CD4-positive, alpha-beta T cell treated with Interleukin-6 at 100 ng/mL for 8 hours (primary cell): ENCODE results near the gene PRR23C.

Source experiments
- DNase-seq: peaks from one replicate; pipeline ENCODE4 v3.0.0-alpha.2; 2020; ENCODE audit warnings: mixed read lengths, low spot score

PRR23C gene

DNA sequence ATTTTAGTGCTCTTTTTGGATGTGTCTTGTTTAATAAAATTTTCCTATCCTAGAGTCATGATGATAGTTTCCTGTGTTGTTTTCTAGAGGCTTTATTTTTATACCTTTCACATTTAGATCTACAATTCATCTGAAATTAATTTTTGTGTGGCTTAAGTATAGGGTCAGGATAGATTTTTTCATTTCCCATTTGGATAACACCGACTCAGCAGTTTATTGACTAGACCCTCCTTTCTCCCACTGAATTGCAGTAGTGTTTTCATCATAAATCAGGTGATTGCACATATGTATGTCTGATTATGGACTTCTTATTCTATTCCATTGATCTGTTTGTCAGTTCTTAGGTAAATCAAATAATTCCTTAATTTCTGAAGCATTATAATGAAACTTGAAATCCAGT, 49.0 kb downstream of the PRR23C start:
- DNase-seq, result no peak
